Ramos (cell line): ENCODE data around the gene CUBN.

Source experiments
- in situ Hi-C: fragments of 300-500 bp; cut with MboI; formaldehyde crosslinking; loops from one replicate; pipeline ENCODE4 v1.14.3; 2022; ENCODE audit warnings: low sequenced_read_pairs; ENCODE audit not compliant: unreplicated experiment

The CUBN gene

DNA sequence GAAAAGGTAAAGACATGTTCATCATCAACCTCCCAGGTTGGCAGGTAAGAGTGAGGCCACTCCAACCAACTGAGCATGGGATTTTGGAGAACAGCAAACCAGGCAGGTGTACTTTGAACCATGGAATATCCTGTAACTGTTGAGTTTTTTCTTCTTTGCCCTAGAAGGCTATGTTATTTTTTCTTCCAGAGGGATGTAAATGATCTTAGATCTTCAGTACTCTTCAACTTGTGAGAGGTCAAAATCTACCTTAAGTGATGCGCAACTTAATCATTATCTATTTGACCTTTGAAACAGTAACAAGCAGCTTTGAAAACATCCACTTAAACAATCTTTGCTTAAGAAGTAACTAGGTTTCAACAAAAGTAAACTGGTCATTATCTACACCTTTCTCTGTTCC is at the start of gene CUBN:
Gene CUBN, minus strand, starts transcription at position 71 of the 400 bp plus-strand sequence. Its CDS starts 46 bp downstream, at position 25.
- in situ Hi-C loops = no loop called here

DNA sequence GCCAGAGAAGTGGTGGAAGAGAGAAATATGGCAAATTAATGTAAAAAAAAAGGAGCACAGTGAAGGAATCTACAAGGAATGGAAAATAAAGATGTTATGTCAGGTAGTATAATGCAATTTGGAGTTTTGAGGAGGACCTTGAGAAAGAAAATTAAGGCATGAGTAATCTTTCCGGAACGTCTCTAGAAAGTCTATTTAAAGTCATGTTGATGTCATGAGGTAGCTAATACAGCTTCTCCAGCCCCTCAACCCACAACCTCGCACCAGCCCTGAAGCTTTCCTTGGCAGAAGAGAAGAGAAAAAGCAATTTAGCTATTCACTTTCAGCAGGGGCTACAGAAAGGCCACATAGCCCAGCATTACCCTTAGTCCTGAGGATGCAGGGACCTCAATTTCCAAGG is 49.4 kb upstream of the CUBN start:
- in situ Hi-C loops = no loop called here

DNA sequence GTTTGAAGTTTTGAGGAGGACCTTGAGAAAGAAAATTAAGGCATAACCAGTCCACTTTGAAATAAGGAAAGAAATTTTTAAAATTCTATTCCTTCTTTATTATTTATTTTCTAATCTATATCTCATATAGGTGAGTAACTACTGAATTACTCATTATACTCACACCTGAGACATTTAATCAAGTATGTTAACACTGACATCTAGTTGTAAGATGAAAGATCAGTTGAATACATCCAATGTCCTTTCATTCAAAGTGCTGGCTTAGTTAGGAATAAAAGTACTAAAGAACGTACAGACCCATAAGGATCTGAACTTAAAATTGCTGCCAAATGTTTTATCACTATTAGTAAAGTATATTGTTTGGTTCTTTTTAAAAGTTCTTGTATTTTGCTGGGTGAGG is 48.4 kb upstream of the CUBN start:
- in situ Hi-C loops = no loop called here

DNA sequence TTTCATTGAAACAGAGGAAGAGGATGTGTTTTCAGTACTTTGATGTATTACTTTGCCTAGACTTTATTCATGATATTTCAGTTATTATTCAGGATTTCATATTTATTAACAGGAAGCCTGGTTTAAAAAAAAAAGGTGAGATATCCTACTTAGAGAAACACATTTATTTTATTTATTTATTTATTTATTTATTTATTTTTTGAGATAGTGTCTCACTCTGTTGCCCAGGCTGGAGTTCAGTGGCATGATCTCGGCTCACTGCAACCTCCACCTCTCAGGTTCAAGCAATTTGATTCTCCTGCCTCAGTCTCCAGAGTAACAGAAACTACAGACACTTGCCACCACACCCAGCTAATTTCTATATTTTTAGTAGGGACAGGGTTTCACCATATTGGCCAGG is 47.4 kb upstream of the CUBN start:
- in situ Hi-C loops = no loop called here

DNA sequence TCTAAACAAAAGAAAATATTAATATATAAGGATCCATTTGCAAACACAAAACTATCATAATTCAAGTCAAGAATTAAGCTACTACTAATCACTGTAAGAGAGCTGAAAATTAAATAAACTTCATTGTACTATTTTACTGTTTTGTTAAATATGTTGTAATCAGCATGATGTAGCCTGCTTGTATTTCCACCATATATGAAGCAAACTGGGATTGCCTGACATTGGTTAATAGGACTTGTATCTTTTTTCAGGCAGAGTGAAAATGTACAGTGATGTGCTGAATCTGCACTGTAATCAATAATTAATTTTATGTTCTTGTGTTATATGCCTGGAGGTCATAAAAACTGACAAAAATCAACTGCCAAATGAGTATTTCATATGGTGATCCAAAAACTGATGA is 46.5 kb upstream of the CUBN start:
- in situ Hi-C loops = no loop called here

DNA sequence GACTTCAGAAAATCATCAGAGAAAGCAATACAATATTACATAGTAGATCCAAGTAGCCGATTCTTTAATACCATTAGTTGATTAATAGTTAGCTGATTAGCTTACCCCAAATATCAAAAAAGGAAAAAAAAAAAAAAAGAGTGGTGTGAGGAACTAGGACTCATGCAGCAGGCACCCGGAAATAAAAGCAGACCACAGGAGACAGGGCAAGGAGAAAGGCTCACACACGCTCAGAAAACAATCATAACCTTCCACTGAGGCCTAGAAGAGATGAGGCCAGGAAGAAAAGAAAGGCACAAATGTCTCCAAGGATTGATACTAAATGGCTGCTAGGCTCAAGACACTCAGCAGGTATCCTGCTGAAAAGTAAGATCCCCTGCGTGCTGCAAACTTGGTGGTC is 45.9 kb upstream of the CUBN start:
- in situ Hi-C loops = no loop called here

DNA sequence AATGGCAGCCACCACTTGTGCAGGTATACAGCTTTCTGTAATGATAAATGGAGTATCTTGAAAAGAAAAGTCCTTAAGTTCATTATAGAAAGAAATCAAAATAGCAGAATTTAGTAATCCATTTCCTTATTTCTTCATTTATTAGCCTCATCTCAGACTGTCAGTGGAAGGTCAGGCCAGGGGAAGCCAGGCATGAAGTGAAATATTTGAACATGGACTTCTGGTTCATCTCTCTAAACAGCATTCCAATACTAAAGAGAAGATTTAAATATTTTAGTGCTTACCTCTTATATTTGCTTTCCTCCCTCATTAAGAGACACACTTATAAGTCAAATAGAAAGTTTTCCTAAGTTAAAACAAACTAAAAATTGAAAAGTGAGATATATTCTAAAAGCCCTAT is 45.0 kb upstream of the CUBN start:
- in situ Hi-C loops = no loop called here

DNA sequence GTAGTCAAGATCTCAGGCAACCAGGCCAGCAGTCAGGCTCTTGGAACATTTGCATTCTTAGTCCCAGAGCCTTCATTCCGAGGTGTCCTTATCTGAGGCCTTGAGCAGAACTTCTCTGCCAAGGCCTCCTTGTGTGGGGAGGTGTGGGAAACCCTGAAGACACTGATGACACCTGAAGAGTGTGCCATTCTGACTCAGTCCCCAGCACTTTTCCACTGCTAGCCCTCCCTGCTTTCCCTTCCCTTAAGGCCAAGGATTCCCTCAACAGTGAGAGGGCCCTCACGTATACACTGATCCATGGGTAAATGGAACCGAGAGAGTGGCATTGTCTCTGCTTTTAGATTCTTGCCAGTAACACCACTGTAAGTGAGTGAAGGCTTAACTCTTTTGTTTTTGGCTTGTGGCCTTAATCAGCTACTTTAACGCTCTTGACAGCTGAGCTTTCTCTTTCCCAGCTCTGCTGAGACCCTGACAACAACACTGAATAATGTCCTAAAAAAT is 41.6 kb upstream of the CUBN start:
- in situ Hi-C loops = no loop called here

DNA sequence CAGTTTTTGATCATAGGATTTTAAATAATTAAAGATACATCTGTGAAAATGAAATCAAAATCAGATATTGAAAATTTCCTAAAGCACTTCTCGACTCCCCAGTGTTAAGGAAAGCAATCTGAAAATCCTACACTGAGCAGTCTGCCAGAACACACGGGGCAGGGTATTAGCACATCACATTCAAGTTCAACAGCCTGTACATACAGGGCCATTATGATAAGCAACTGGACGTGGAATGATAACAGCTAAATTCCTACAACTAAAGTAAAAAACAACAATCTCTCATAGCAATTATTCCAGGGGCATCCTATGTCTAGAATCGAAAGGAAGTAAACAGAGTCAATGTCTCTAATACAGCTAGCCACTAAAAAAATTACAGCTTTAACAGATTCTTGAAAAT is 40.2 kb upstream of the CUBN start:
- in situ Hi-C loops = no loop called here

DNA sequence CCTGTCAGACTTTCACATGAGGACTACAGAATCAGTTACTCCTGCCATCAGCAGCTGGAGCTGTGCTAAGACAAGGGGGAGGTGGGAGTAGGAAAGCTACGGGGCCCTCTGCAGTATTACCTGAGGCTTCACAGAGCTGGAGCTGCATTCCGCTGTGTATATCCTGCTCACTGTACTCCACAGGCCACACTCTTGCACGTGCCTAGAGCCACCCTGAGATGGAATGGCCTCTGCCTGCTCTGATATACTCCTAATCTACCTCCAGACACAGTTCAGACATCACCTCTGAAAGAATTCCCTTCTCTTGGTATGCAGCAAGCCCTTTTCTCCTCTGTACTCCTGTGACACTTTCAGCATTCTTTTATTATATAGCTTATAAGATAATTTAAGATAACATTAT is 37.1 kb upstream of the CUBN start:
- in situ Hi-C loops = no loop called here

DNA sequence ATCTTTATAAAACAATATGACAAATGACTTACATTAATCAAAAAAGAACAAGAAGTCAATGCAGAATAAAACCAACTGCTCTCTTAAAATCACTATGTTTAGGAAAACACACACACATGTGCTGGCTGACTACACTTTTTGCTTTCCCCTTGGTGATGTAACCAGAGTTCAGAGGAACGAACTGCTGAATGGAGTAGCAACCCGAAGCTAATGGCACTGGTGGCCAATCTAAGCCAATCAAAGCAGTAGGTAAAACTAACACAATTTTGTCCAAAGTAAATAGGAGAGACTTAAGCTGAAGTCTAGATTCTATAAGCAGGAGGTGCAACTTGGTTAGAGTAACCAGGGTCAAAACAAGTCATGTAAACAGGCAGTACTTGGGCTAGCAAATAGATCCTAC is 33.2 kb upstream of the CUBN start:
- in situ Hi-C loops = no loop called here

DNA sequence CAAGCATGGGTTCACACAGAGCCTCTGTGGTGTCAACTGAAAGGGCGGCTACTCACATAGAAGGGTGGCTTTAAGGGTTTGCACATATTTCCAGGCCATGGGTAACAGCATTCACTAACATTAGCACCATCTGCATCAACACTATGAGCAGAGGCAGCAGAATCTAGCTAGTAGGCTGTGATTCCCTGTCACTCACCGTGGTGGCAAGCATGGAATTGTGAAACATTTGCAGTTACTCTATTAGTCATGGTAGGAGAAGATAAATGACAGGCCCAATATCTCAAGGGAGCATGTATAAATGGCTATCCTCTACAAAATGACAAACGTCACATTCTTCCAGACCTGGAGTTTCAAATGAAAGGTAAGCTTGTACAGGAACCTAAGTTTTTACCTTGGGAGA is 32.2 kb upstream of the CUBN start:
- in situ Hi-C loops = no loop called here

DNA sequence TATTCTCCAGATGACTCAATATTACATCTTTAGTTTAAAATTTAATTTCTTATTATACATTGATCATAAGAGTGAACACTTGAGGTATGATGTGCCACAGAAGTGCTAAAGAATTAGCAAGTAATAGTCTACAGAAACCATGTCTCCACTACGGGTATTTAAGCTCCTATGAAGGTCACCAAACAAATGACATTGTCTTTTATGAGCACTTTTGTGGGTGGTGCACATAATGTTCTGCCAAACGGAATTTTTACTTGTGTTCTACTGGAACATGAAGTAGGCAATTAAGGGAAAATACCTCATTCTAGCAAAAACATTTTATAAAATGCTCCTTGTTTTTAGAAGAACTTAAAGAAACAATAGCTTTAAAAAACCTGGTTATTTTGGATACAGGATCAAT is 27.4 kb upstream of the CUBN start:
- in situ Hi-C loops = no loop called here

DNA sequence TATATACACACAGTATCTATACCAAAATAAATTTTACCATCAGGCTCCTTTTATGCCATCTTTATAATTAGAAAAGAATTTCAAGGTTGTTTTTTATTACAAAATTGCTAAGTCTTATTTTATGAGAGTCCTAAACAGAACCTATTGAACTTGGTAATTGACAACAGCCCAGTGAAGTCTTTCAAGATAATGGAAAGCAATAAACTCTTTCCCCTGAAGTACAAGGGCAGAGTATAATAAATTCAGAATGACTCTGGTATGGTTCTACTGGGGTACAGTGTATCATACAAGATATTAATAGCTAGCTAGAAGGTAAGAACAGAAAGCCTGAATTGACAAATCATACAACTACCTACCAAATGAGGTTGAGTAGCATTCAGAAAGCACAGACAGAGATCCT is 26.2 kb upstream of the CUBN start:
- in situ Hi-C loops = no loop called here

DNA sequence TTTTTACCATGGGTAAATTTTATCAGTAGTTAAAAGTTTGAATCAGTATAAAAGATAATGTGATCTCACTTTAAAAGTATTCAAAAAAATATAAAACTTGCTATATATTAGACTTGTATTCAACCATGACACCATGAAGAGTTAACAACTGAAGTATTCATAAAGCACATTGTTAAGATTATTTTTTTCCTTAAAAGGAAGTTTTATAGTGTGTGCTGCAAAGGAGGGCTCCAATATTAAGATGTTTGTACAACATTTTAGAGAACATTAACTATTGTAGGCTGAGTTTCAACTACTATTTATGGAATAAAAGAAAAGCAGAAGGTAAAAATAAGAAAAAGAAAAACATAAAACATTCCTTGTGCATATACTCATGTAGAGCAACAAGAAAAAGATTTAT is 24.5 kb upstream of the CUBN start:
- in situ Hi-C loops = no loop called here

DNA sequence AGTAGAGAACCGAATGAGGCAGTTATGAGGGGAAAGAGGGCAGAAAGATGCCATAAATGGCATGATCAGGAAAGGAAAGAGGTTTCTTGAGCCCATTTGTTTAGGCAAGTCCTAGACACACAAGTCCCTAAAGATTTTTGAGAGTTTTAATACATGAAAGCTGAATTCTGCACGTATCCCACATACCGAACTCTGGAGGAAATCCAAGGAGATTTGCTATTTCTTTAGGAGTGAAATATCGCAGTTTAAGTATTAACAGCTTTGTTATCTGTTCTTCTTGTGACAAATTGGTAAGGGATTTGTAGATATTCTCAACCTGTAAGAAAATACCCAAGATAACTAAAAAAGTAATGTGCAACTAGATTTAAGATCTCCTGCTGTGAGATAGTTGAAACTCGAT is 23.7 kb upstream of the CUBN start:
- in situ Hi-C loops = no loop called here

DNA sequence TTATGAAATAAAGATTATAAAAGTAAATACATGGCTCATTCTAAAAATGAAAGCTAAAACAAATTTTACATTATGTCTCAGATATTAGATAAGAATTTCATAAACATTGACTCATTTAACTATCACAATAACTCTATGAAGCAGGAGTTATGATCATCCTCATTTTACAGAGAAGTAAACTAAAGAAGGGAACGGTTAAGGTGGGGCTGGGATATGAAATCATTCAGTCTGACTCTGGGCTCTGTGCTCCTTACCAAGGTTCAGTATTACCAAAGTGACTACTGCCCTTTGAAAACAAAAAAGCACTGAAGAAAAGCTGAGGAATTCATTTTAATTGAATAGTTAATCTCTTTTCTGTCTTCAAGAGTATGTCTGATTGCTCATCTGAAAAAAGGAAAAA is 22.1 kb upstream of the CUBN start:
- in situ Hi-C loops = no loop called here

DNA sequence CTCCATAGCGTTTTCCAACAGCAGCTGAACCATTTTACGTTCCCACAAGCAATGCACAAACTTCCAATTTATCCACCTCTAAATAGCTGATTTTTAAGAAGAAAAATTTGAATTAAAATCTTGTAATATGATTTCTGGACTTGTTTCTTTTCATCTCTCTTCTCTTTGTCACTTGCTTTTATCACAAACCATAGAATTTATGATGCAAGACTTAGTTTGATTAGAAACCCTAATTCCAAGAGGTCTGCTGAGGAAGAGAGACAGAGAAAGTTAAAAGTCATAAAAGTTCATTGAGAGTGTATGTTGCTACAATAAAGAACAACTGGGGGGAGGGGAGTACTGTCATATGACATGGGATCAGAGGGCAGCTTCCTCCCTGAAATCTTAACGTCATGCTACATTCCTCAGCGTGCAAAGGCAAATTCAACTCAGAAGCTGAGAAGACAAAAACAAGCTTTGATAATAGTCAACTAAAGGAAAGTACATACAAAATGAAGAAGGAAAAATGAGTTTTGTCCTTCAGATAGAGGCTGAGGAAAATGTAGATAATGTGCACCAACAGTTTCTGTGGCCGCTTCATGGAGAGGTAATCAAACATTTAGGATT is 18.4 kb upstream of the CUBN start:
- in situ Hi-C loops = no loop called here

DNA sequence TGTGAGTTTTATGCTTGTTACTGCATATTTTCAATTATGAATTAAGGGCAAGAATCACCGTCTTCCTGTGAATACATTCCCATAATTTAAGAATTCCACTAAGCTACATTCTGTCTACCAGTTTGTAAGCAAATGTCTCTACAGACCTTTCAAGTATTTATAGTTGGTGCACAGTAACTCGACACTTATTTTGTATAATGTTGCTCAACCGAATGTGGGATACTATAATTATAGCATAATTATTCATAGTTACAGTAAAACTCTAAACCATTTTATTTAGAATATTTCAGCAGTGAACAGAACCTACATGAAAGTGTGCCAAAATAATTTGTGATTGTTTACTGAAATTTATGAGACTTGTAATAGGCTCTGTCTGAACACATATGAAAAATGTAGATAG is 17.3 kb upstream of the CUBN start:
- in situ Hi-C loops = no loop called here

DNA sequence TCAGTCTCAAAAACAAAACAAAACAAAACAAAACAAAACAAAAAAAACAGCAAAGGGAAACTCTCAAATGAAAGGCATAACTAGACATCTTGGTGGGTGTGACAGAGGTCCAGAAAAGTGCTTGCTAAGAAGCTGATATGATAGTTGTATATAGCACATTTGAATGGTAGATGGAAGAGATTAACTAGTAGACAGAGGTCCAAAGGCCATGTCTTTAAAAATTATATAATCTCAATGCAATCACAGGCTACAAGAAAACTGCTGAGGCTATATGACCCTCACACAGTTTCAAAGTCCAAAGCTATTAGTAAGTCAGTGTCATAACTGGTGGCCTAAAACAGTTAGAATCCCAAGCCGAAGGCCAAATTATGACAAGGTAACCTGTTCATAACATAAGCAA is 15.6 kb upstream of the CUBN start:
- in situ Hi-C loops = no loop called here

DNA sequence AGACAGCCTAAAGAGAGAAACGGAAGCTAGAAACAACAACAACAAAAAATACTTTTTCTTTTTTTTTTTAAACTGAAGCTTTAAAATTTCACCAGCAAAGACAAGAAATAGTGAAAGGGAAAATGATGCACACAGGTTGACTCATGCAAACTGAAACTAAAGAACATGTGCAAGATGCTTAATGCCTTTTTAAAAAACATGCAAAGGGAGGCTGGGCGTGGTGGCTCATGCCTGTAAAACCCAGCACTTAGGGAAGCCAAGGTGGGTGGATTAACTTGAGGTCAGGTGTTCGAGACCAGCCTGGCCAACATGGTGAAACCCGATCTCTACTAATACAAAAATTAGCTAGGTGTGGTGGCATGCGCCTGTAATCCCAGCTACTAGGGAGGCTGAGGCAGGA is 15.1 kb upstream of the CUBN start:
- in situ Hi-C loops = no loop called here

DNA sequence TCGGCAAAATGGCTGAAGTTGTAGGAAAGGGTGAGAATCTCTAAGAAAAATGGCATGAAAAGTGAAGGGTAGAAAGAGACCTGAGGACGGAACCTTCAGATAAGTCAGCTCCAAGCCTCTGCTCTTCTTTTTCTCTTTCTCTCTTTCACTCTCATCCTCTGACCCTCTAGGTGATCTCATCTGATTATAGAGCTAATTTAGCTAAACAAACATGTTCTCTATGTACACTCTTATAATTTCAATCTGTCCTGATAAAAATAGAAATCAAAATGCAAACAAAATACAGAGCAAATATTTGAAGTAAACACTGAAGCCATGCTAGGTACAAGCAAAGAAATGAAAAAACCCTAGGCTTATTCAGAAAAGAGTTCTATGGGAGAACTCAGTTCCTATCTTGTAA is 14.4 kb upstream of the CUBN start:
- in situ Hi-C loops = no loop called here
